HL-60 (cell line): ENCODE results near the gene EPSTI1.

Source experiments
- DNase-seq, 2 experiments: peaks; one replicate each; pipeline ENCODE4 v3.0.0-alpha.2; 2010 to 2020; ENCODE audit warnings: low read depth in 1 of 2, low spot score in 1 of 2
- H3K27ac ChIP-seq: fragments of 250-450 bp; sonication (Bioruptor Pico); replicated peaks from 2 replicates; pipeline ENCODE4 v1.5.1; 2020; ENCODE audit warnings: mild to moderate bottlenecking, moderate library complexity
- H3K27me3 ChIP-seq: fragments of 250-450 bp; sonication (Bioruptor Pico); 2 replicates; pipeline ENCODE4 v1.5.1; 2021; ENCODE audit warnings: mild to moderate bottlenecking, moderate library complexity; ENCODE audit not compliant: insufficient read depth, poor library complexity, severe bottlenecking
- H3K4me3 ChIP-seq: replicated peaks from 2 replicates; pipeline ENCODE4 v1.5.1; 2011; ENCODE audit warnings: mild to moderate bottlenecking, control low read depth, low read length; ENCODE audit not compliant: insufficient read depth
- CTCF ChIP-seq: IDR thresholded peaks from one replicate; pipeline ENCODE4 v1.5.1; 2011; ENCODE audit warnings: low read length, control low read depth, inconsistent platforms; ENCODE audit not compliant: insufficient read depth
- GABPA ChIP-seq: IDR thresholded peaks from 2 replicates; pipeline ENCODE4 v1.6.1; 2012; ENCODE audit warnings: low read depth
- POLR2AphosphoS5 ChIP-seq: IDR thresholded peaks from 2 replicates; pipeline ENCODE4 v1.6.1; 2012; ENCODE audit warnings: low read depth
- REST ChIP-seq: IDR thresholded peaks from 2 replicates; pipeline ENCODE4 v1.6.1; 2012; ENCODE audit warnings: low read depth; ENCODE audit not compliant: insufficient replicate concordance
- SPI1 ChIP-seq: IDR thresholded peaks from 2 replicates; pipeline ENCODE4 v1.6.1; 2012; ENCODE audit warnings: low read depth, mild to moderate bottlenecking, borderline replicate concordance

EPSTI1 gene

GRCh38 chr13:42885325-42885724 lies 106.7 kb downstream of the EPSTI1 start:
- DNase-seq = no peak
- Histone ChIP-seq H3K4me3 (no peak overlapping the region), H3K27ac (no peak overlapping the region), H3K27me3 (peaks cover 13% of the 10 kb centered on the region)
- TF ChIP-seq REST = no peak
- TF ChIP-seq POLR2AphosphoS5 = no peak
- TF ChIP-seq SPI1 = no peak
- TF ChIP-seq GABPA = no peak
- no peak for TF ChIP-seq CTCF

GRCh38 chr13:42883771-42884467 lies 108.1 kb downstream of the EPSTI1 start:
- H3K27ac ChIP-seq = no peak overlapping the region
- no peak overlapping the region for H3K4me3 ChIP-seq
- no peak for TF ChIP-seq CTCF
- no peak for TF ChIP-seq GABPA
- TF ChIP-seq POLR2AphosphoS5 = no peak
- no peak for TF ChIP-seq SPI1
- TF ChIP-seq REST = no peak
- peaks cover 12% of the 10 kb centered on the region for H3K27me3 ChIP-seq
- no peak for DNase-seq

GRCh38 chr13:42883142-42883541 lies 108.9 kb downstream of the EPSTI1 start:
- TF ChIP-seq GABPA (no peak), POLR2AphosphoS5 (no peak), SPI1 (no peak), CTCF (no peak), REST (no peak)
- no peak for DNase-seq
- Histone ChIP-seq H3K27me3 (peaks cover 11% of the 10 kb centered on the region), H3K27ac (no peak overlapping the region), H3K4me3 (no peak overlapping the region)
